Panc1 (cell line): ENCODE measurements around the gene IL17RE. TPM values are rescaled to one million over a fixed set of nuclear protein-coding genes. Genes with fewer than 3 reads are reported as not detected.

Source experiments
- ATAC-seq: fragments of 200-7000 bp; cut with Tn5 transposase; 2 replicates; pipeline ENCODE4 v1.9.1; 2020; ENCODE audit warnings: mild to moderate bottlenecking, moderate library complexity
- BruUV-seq: library from RNA; stranded (reverse); fragments of 400-500 nt; replicated peaks from 2 replicates; lab custom pipeline; 2021; lab: Mats Ljungman, UMichigan
- CTCF ChIA-PET: fragments of 300-600 bp; sonication (Branson Sonifier 250); formaldehyde crosslinking; loops from one replicate; lab custom pipeline; 2022; ENCODE audit warnings: antibody characterized with exemption; lab: Charles Lee
- POLR2A ChIA-PET: fragments of 300-600 bp; sonication (Branson Sonifier 250); formaldehyde crosslinking; loops from one replicate; lab custom pipeline; 2022; ENCODE audit warnings: antibody characterized with exemption; lab: Charles Lee
- DNase-seq: peaks from one replicate; pipeline ENCODE4 v3.0.0-alpha.2; 2010; ENCODE audit warnings: low read depth, low spot score
- H3K27ac ChIP-seq: 2 replicates; pipeline ENCODE4 v1.5.1; 2011; ENCODE audit warnings: mild to moderate bottlenecking, low read length, inconsistent platforms
- H3K27me3 ChIP-seq: fragments of 200-500 bp; sonication (Bioruptor generic); 2 replicates; pipeline ENCODE4 v1.6.0; 2014; ENCODE audit warnings: low read length, inconsistent platforms; ENCODE audit not compliant: control insufficient read depth, insufficient read depth
- H3K36me3 ChIP-seq: fragments of 200-500 bp; sonication (Bioruptor generic); 2 replicates; pipeline ENCODE4 v1.5.1; 2014; ENCODE audit warnings: inconsistent platforms, mild to moderate bottlenecking, low read length, moderate library complexity; ENCODE audit not compliant: control insufficient read depth, insufficient read depth
- H3K4me1 ChIP-seq: 2 replicates; pipeline ENCODE4 v1.5.1; 2011; ENCODE audit warnings: inconsistent platforms, mild to moderate bottlenecking, low read length, moderate library complexity; ENCODE audit not compliant: control insufficient read depth, insufficient read depth
- H3K4me3 ChIP-seq, 2 experiments: 2 replicates each; pipeline ENCODE4 v1.5.1; 2011 to 2012; ENCODE audit warnings: low read depth in 2 of 2, low read length in 2 of 2, mild to moderate bottlenecking in 2 of 2, inconsistent platforms in 1 of 2, moderate library complexity in 1 of 2
- H3K9me3 ChIP-seq: fragments of 200-500 bp; sonication (Bioruptor generic); 2 replicates; pipeline ENCODE4 v1.5.1; 2014; ENCODE audit warnings: low read depth, mild to moderate bottlenecking, inconsistent platforms, low read length, moderate library complexity; ENCODE audit not compliant: control insufficient read depth, insufficient read depth
- POLR2AphosphoS5 ChIP-seq: IDR thresholded peaks from 2 replicates; pipeline ENCODE4 v1.6.1; 2012; ENCODE audit warnings: mild to moderate bottlenecking, low read depth, low read length, moderate library complexity
- REST ChIP-seq, 2 experiments: IDR thresholded peaks; 2 replicates each; pipeline ENCODE4 v1.6.1; 2011 to 2012; ENCODE audit warnings: low read depth in 2 of 2, control low read depth in 1 of 2, low read length in 1 of 2, mild to moderate bottlenecking in 1 of 2, moderate library complexity in 1 of 2; ENCODE audit not compliant: insufficient read depth in 1 of 2
- SIN3A ChIP-seq: IDR thresholded peaks from 2 replicates; pipeline ENCODE4 v1.6.1; 2012; ENCODE audit warnings: low read depth, mild to moderate bottlenecking, low read length, moderate library complexity, borderline replicate concordance; ENCODE audit not compliant: insufficient read depth
- TCF7L2 ChIP-seq: IDR thresholded peaks from 2 replicates; pipeline ENCODE4 v1.6.1; 2011; ENCODE audit warnings: mild to moderate bottlenecking, low read depth, low read length, inconsistent platforms
- in situ Hi-C: cut with HindIII; loops from 2 replicates; pipeline ENCODE4 v1.10.0; 2016; ENCODE audit warnings: low sequenced_read_pairs, low pct_unique_long_range_greater_than_20kb
- intact Hi-C: fragments of 100-400 bp; cut with micrococcal nuclease; formaldehyde crosslinking; loops from one replicate; pipeline ENCODE4 v1.10.0; 2022; ENCODE audit not compliant: unreplicated experiment
- total RNA-seq: library from RNA; stranded (reverse); gene quantifications from one replicate; pipeline ENCODE4 v1.2.1, GENCODE V29; 2021; ENCODE audit not compliant: unreplicated experiment
- TF ChIP-seq, protein P1 (sequence below): fragments of 450-650 bp; IDR thresholded peaks from 2 replicates; pipeline ENCODE4 v1.5.1; 2017; ENCODE audit warnings: mild to moderate bottlenecking

IL17RE gene
- total RNA-seq, 1 experiment from 2014 or later: 1.1 TPM

GRCh38 chr3:9912294-9912935 lies 9.8 kb downstream of the IL17RE start:
- CTCF ChIA-PET: interaction anchor here (0.6 kb wide), 1 partner anchor 53 kb away, joined by 3 read pairs; no protein-coding TSS in a partner anchor
- Histone ChIP-seq H3K27ac (no peak overlapping the region), H3K9me3 (no peaks in the 10 kb centered on the region), H3K27me3 (no peaks in the 10 kb centered on the region), H3K36me3 (no peaks in the 10 kb centered on the region), H3K4me3 (no peak overlapping the region), H3K4me1 (peaks cover 22% of the 10 kb centered on the region)
- TF ChIP-seq SIN3A (no peak), POLR2AphosphoS5 (no peak), REST (IDR thresholded peaks at IDR 0.05; ENCODE audit: insufficient read depth in 1 of 2, low read depth in 2 of 2, low read length in 1 of 2) (no peak), TCF7L2 (no peak)
- TF ChIP-seq, protein P1, sequence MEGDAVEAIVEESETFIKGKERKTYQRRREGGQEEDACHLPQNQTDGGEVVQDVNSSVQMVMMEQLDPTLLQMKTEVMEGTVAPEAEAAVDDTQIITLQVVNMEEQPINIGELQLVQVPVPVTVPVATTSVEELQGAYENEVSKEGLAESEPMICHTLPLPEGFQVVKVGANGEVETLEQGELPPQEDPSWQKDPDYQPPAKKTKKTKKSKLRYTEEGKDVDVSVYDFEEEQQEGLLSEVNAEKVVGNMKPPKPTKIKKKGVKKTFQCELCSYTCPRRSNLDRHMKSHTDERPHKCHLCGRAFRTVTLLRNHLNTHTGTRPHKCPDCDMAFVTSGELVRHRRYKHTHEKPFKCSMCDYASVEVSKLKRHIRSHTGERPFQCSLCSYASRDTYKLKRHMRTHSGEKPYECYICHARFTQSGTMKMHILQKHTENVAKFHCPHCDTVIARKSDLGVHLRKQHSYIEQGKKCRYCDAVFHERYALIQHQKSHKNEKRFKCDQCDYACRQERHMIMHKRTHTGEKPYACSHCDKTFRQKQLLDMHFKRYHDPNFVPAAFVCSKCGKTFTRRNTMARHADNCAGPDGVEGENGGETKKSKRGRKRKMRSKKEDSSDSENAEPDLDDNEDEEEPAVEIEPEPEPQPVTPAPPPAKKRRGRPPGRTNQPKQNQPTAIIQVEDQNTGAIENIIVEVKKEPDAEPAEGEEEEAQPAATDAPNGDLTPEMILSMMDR: no peak
- no TSS peak for BruUV-seq
- in situ Hi-C loops (no loop called here), intact Hi-C loops (no loop called here)
- no peak for ATAC-seq
- no peak for DNase-seq
- POLR2A ChIA-PET: interaction anchor here (0.6 kb wide), 1 partner anchor 19 kb away, joined by 3 read pairs; no protein-coding TSS in a partner anchor

DNA sequence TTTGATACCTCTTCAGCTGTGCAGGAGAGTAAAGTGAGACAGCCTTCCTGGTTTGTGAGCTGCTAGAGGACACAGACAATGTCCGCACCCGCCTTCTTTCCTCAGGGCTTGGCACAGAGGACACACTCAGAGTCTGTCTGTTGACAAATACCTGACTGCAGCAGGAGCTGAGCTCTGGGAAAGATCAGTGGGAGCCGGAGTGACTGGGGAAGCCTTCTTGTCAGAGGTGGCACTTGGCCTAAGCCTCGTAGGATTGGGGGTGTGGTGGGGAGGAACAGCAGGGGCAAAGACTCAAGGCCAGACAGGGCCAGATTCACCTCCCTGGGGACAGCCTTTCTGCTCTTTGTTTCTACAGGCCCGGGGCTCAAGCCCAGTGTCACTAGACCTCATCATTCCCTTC lies 11.0 kb downstream of the IL17RE start:
- H3K4me1 ChIP-seq: peaks cover 25% of the 10 kb centered on the region

More for the DNA sequence above, 11.0 kb downstream of the IL17RE start:
- DNase-seq (no peak), ATAC-seq (no peak)
- no TSS peak for BruUV-seq
- intact Hi-C loops: no loop called here
- Histone ChIP-seq H3K9me3 (no peaks in the 10 kb centered on the region), H3K4me3 (no peak overlapping the region), H3K36me3 (no peaks in the 10 kb centered on the region), H3K27me3 (no peaks in the 10 kb centered on the region), H3K27ac (no peak overlapping the region)
- ChIA-PET POLR2A (no interaction called here), CTCF (no interaction called here)
- TF ChIP-seq, protein P1: no peak
- TF ChIP-seq TCF7L2 (no peak), REST (IDR thresholded peaks at IDR 0.05; ENCODE audit: insufficient read depth in 1 of 2, low read depth in 2 of 2, low read length in 1 of 2) (no peak), POLR2AphosphoS5 (no peak), SIN3A (no peak)
- in situ Hi-C loops: no loop called here
